Neuron (in vitro differentiated cells): ENCODE measurements around the gene SKOR2.

Experiments used
- H2AFZ ChIP-seq: one replicate; pipeline ENCODE4 v1.6.1; 2013; ENCODE audit warnings: low read depth, mild to moderate bottlenecking, inconsistent platforms, low read length, moderate library complexity
- H3K27me3 ChIP-seq: one replicate; pipeline ENCODE4 v1.6.1; 2013; ENCODE audit warnings: low read length; ENCODE audit not compliant: insufficient read depth
- H3K36me3 ChIP-seq: one replicate; pipeline ENCODE4 v1.6.1; 2013; ENCODE audit warnings: low read length; ENCODE audit not compliant: insufficient read depth
- H3K4me1 ChIP-seq: one replicate; pipeline ENCODE4 v1.6.1; 2013; ENCODE audit warnings: low read length; ENCODE audit not compliant: insufficient read depth
- H3K4me3 ChIP-seq: 2 replicates; pipeline ENCODE4 v1.5.1; 2013; ENCODE audit warnings: mild to moderate bottlenecking, low read length, moderate library complexity
- H3K9me3 ChIP-seq: one replicate; pipeline ENCODE4 v1.6.1; 2013; ENCODE audit warnings: low read length

The SKOR2 gene

DNA sequence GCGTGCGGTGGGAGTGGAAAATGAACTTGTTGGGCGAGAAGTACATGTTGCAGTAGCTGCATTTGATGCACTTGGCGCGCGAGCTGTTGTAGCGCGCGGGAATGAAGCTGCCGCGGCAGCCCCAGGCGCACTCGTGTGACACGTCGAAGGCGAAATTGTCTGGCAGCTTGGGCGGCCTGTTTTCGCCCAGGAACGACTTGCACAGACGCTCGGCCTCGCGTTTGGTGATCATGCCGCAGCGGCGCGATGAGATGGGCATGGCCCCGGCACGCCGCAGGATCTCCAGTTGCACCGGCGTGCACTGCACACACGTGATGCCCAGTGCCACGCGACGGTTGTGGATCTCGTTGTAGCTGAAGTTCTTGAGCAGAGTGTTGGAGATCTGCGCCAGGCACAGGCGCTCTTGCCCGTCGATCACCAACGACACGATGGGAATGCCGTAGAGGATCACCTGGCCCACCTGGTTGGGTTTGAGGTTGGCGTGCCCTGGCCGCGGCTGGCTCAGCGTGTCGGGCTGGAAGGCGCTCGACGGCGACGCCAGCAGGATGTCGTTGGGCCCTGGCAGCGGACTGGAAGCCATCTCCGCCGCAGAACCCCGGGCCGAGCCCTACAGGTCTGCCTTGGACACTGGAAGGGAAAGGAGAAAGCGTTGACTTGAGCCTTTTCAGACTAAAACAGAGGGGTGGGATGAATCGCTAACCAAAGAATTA is 2.7 kb downstream of the SKOR2 start:
- Histone ChIP-seq H3K27me3 (peaks cover 94% of the 10 kb centered on the region), H2AFZ (no peak overlapping the region), H3K4me3 (no peak overlapping the region), H3K4me1 (peaks cover 5% of the 10 kb centered on the region), H3K9me3 (peaks cover 21% of the 10 kb centered on the region), H3K36me3 (no peaks in the 10 kb centered on the region)

- Histone ChIP-seq H3K27me3 (peaks cover 94% of the 10 kb centered on the region), H3K36me3 (no peaks in the 10 kb centered on the region), H3K4me1 (peaks cover 5% of the 10 kb centered on the region), H2AFZ (no peak overlapping the region), H3K4me3 (no peak overlapping the region), H3K9me3 (peaks cover 21% of the 10 kb centered on the region)
Observed at GRCh38 chr18:47248115-47248603, 3.3 kb downstream of the SKOR2 start.

DNA sequence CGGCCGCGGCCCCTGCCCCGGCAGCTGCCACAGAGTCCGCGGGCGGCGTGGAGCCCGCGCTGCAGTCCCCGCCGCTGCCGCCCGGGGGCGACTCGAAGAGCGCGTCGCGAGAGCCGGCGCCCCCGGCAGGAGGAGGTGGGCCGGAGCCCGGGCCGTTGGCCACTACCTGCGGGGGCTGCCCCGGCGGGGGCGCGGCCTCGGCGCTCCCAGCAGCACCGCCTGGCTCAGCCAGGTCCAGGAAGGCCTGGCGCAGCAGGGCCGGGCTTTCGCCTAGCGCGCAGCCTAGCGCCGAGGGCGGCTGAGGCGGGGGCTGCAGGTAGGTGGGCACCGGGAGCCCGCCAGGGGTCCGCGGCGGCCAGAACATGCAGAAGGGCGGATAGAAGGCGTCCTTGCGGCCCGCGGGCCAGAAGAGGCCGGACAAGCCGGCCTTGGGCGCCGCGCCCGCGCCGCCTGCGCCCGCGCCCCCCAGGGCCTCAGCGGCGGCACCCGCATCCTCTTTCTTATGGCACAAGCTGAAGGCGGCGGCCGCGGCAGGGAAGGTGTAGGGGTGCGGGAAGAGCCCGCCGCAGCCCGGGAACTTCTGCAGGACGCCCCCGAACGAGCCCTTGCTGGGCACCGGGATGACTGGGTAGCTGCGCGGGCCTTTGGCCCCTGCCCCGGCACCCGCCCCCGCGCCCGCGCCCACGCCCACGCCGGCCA is 3.9 kb downstream of the SKOR2 start:
- Histone ChIP-seq H3K36me3 (no peaks in the 10 kb centered on the region), H3K4me1 (peaks cover 5% of the 10 kb centered on the region), H2AFZ (peak overlapping the region; percentile 29), H3K9me3 (peaks cover 21% of the 10 kb centered on the region), H3K27me3 (peaks cover 93% of the 10 kb centered on the region), H3K4me3 (no peak overlapping the region)

DNA sequence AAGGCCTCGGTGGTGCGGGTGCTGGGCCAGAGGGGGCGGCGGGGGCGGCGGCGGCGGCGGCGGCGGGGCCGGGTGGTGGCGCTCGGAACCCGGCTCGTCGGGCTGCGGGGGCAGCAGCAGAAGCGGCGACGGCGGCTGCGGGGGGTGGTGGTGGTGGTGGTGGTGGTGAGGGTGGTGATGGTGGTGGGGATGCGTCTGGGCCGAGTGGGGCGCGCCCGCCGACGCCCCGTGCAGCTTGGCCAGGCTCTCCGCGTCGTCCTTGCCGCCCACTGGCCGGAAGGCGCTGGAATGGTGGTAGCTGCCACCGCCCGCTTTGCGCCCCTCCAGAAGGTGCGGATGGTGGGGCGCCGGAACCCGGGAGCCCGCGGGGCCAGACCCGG is 4.4 kb downstream of the SKOR2 start:
- Histone ChIP-seq H3K27me3 (peaks cover 88% of the 10 kb centered on the region), H2AFZ (no peak overlapping the region), H3K9me3 (peaks cover 21% of the 10 kb centered on the region), H3K36me3 (no peaks in the 10 kb centered on the region), H3K4me1 (peaks cover 5% of the 10 kb centered on the region), H3K4me3 (no peak overlapping the region)

DNA sequence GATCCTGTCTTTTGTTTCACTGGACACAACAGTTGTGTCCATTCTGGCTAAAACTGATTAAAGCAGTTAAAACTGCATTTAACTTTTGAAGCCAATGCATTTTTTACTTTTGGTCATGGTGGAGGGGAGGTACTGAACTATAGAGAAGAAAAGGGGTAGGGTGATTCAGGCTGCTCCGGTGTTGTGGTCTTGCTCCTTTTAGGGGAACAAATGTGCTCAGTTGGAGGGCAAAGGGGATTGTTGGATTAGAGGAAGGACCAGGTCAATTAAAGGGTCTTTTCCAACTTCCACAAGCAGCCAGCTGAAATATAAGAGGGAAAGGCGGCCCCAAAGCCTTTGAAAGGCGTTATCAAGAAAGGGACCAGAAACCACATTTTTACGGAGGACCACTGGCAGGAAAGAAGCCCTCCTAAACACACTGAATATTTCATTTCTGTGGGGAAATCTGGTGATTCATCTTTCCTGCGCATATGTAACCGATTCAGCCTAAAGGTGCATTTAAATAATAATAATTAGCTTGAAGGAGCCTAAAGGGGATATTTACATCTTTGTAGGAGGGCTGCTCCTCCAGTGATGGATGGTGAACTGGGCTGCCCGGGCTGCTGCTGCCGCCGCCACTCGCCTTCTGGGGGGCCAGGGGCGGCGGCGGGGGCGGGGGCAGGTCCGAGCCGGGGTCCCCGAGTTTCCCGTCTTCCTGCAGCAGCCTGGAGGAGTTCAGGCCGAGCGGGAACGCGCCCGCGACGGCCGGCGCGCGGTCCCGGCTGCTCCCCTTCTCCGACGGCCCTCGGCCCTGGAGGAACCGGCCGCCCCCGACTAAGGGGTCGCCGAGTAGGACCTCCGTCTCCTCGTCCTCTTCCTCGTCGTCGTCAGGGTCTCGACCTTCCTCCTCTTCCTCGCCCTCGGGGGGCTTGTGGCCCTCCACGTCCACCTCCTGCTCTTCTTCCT is 5.2 kb downstream of the SKOR2 start:
- Histone ChIP-seq H3K27me3 (peaks cover 84% of the 10 kb centered on the region), H3K9me3 (peaks cover 21% of the 10 kb centered on the region), H3K36me3 (no peaks in the 10 kb centered on the region), H3K4me3 (no peak overlapping the region), H2AFZ (no peak overlapping the region), H3K4me1 (no peaks in the 10 kb centered on the region)

GRCh38 chr18:47244086-47244485 is 7.4 kb downstream of the SKOR2 start:
- no peak overlapping the region for H2AFZ ChIP-seq
- no peak overlapping the region for H3K4me3 ChIP-seq
- peaks cover 67% of the 10 kb centered on the region for H3K27me3 ChIP-seq
- no peaks in the 10 kb centered on the region for H3K36me3 ChIP-seq
- H3K9me3 ChIP-seq, result peaks cover 18% of the 10 kb centered on the region
- no peaks in the 10 kb centered on the region for H3K4me1 ChIP-seq

DNA sequence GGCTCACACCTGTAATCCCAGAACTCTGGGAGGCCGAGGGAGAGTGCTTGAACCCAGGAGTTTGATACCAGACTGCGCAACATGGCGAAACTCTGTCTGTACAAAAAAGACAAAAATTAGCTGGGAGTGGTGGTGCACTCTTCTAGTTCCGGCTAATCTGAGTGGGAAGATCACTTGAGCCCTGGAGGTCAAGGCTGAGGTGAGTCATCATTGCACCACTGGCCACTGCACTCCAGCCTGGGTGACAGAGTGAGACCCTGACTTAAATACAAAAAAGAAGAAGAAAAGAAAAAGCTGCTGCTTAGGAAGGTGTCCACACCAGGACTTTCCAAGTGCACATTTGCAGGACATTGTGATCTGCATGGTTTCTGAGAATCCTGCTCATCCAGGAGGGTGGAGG is 16.4 kb downstream of the SKOR2 start:
- Histone ChIP-seq H3K4me3 (no peak overlapping the region), H3K9me3 (no peaks in the 10 kb centered on the region), H3K36me3 (no peaks in the 10 kb centered on the region), H3K27me3 (peaks cover 12% of the 10 kb centered on the region), H3K4me1 (no peaks in the 10 kb centered on the region), H2AFZ (no peak overlapping the region)

DNA sequence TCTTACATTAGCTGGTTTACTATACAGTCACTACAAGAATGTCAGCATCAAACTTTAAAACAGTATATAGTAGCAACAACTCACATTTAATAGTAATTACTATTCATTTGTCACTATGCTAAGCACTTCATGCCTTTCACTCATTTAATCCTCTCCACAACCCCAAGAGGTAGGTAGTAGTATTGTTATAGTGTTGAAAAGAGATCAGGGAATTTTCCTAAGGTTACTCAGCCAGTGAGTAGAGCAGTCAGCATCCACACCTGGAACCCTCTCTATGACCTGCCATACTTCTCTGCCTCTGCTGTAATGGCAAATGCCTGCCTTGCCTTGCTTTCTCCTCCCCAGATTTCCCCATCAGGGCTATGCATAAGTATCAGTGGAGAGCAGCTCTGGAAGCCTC is 24.8 kb downstream of the SKOR2 start:
- no peaks in the 10 kb centered on the region for H3K36me3 ChIP-seq
- no peak overlapping the region for H2AFZ ChIP-seq
- no peaks in the 10 kb centered on the region for H3K9me3 ChIP-seq
- no peak overlapping the region for H3K4me3 ChIP-seq
- H3K27me3 ChIP-seq, result peaks cover 24% of the 10 kb centered on the region
- H3K4me1 ChIP-seq, result no peaks in the 10 kb centered on the region

DNA sequence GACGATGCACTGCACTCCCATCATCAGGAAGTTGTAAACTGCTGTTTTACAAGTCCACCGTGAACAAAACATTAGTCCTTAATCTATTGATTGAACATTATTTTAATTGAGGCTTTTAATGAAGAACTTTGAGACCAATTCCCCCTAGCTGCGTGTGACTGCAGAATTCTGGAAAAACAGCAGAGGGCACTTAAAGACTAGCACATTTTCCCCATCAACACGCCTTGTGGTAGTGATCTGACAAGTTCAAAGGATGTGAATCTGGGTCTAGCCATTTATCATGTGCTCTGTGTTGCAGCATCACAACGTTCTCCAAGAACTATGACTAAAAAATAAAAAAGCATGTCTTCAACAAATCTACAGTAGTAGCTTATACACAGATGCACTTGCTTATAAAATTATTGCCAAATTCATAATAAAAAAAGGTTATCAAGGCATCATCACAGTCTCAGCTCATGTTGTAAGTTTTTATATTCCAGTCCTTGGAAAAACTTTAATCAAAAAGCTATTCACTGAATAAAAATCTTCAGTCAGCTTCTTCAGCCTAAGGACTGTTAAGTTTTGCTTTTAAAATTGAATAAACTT is 35.8 kb downstream of the SKOR2 start:
- H3K27me3 ChIP-seq, result peaks cover 7% of the 10 kb centered on the region

DNA sequence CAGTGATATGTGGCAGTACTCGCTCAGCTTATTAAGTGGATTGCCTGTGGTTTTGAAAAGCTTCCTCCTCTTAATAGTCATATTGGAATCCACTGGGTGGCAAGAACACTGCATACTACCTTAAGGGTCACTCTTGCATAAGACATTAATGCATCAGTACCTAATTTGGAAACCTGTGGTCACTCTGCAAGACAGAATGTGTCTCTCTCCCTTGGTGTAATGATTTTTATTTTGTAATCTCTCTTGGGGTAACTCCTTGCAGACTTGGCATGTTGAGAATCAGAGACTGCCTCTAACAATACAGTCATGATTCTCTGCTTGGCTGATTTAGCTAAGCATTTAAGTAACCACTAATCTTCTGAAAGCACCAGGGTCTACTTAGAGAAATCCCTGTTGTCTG is 42.3 kb downstream of the SKOR2 start:
- Histone ChIP-seq H3K36me3 (no peaks in the 10 kb centered on the region), H2AFZ (no peak overlapping the region), H3K9me3 (no peaks in the 10 kb centered on the region), H3K4me3 (no peak overlapping the region), H3K27me3 (peaks cover 4% of the 10 kb centered on the region), H3K4me1 (peaks cover 9% of the 10 kb centered on the region)

More for the DNA sequence above, 35.8 kb downstream of the SKOR2 start:
- no peaks in the 10 kb centered on the region for H3K9me3 ChIP-seq
- no peak overlapping the region for H2AFZ ChIP-seq
- no peak overlapping the region for H3K4me3 ChIP-seq
- no peaks in the 10 kb centered on the region for H3K36me3 ChIP-seq
- no peaks in the 10 kb centered on the region for H3K4me1 ChIP-seq

GRCh38 chr18:47206945-47207637 is 44.4 kb downstream of the SKOR2 start:
- Histone ChIP-seq H3K4me3 (no peak overlapping the region), H3K4me1 (peaks cover 9% of the 10 kb centered on the region), H3K9me3 (no peaks in the 10 kb centered on the region), H3K36me3 (no peaks in the 10 kb centered on the region), H2AFZ (no peak overlapping the region), H3K27me3 (peaks cover 11% of the 10 kb centered on the region)

GRCh38 chr18:47204908-47205522 is 46.4 kb downstream of the SKOR2 start:
- peaks cover 9% of the 10 kb centered on the region for H3K4me1 ChIP-seq

More at GRCh38 chr18:47204908-47205522, 46.4 kb downstream of the SKOR2 start:
- Histone ChIP-seq H3K27me3 (peaks cover 8% of the 10 kb centered on the region), H3K4me3 (no peak overlapping the region), H3K36me3 (no peaks in the 10 kb centered on the region), H2AFZ (no peak overlapping the region), H3K9me3 (no peaks in the 10 kb centered on the region)
